GM08714 (cell line): ENCODE data around the gene CDC42.
"Not testable (repeated sequence)": the region's sequence is repeated elsewhere in the genome, so short reads cannot be mapped to it uniquely, and the experiment has no call there.

ENCODE experiments used
- H3K4me3 ChIP-seq: fragments of 200-500 bp; sonication (Bioruptor generic); 2 replicates; pipeline ENCODE4 v1.5.1; 2014; ENCODE audit warnings: mild to moderate bottlenecking, low read length, inconsistent platforms
- ZNF274 ChIP-seq: IDR thresholded peaks from 2 replicates; pipeline ENCODE4 v1.6.1; 2012; ENCODE audit warnings: mild to moderate bottlenecking, low read depth, low read length

The CDC42 gene

GRCh38 chr1:22078133-22078532 is 25.6 kb downstream of the CDC42 start:
- no peak for TF ChIP-seq ZNF274
- H3K4me3 ChIP-seq = no peak overlapping the region

DNA sequence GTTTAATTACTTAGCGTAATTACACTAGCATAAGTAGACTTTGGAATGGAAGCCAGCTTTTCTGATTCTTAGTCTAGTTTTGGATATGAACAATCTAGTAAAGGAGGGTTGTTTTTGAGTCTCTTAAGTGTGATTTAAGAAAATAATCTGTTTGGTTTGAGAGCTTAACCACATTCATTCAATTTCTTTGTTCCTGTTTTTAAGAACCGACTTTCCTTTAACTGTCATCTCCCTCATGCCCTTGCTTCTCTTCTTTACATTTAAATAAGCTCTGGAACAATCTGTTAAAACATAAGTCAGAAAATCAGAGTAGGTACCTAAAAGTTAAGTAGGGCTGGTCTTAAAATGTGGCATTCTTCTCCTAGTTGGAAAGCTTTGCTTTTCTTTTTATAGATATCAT is 27.7 kb downstream of the CDC42 start:
- TF ChIP-seq ZNF274 = no peak
- no peak overlapping the region for H3K4me3 ChIP-seq

- H3K4me3 ChIP-seq = no peak overlapping the region
- no peak for TF ChIP-seq ZNF274
Measured at GRCh38 chr1:22088331-22088730, 35.8 kb downstream of the CDC42 start.

GRCh38 chr1:22089134-22089571 is 36.6 kb downstream of the CDC42 start:
- TF ChIP-seq ZNF274 = no peak
- peak overlapping the region; percentile 53; the same call in 1 of the 2 replicates for H3K4me3 ChIP-seq

DNA sequence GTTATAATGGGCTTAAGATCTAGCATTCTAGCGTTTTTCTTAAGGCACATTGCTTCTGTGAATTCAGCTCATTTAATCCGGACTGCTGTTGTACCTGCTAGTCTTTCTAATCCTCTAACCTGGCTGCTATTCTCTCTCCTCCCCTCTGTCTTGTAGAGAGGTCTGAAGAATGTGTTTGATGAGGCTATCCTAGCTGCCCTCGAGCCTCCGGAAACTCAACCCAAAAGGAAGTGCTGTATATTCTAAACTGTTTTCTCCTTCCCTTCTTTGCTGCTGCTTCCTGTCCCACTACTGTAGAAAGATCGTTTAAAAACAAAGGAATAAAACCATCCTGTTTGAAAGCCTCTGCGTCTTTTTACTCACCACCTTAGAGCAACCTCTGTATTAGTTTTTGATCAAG is 37.3 kb downstream of the CDC42 start:
- H3K4me3 ChIP-seq = no peak overlapping the region
- TF ChIP-seq ZNF274 = no peak

GRCh38 chr1:22090867-22091266 is 38.4 kb downstream of the CDC42 start:
- no peak overlapping the region for H3K4me3 ChIP-seq
- no peak for TF ChIP-seq ZNF274

DNA sequence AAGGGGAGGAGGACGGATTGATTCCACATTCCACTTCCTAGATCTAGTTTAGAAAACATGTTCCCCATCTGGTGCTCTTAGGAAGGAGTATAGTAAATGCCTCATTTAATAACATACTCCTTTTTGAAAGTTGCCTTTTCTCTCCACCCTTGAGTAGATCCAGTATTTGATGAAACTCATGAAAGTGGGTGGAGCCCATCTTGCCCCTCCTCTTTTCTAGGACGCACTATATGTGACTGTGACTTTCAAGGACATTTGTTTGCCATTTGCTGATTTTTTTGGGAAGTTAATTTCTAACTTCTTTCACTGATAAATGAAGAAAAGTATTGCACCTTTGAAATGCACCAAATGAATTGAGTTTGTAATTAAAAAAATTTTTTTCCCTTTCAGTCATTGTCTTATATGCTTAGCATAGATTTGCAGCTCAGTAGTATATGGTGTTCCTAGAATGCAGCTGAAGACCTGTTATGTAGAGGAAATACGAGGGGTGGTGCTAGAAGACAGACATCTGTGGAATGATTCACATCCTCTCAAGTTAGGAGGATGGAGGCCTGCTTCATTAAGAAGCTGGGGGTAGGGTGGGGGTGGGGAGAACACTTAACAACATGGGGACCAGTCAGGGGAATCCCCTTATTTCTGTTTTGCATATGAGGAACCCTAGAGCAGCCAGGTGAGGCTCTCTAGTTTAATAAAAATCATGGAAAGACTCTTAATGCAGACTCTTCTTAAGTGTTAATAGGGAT is 39.7 kb downstream of the CDC42 start:
- not testable (repeated sequence) for H3K4me3 ChIP-seq

DNA sequence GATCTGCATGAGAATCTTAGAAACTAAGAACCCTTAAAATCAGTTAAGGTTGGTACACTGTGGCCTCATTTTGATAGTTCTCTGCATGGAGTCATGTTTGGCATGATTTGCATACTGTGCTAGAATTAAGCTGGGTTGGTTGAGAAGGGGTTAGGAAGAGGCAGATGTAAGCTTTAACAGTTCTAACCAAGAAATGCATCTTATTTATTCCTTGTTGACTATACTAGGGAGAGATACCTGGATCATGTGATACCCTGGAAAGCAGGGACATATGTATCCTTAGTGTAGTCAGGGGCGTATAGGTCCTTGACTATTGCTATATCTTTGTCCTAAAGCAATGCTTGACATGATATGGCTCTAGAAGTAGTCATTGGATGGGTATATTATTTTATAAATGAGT is 41.0 kb downstream of the CDC42 start:
- no peak overlapping the region for H3K4me3 ChIP-seq
- TF ChIP-seq ZNF274 = no peak

DNA sequence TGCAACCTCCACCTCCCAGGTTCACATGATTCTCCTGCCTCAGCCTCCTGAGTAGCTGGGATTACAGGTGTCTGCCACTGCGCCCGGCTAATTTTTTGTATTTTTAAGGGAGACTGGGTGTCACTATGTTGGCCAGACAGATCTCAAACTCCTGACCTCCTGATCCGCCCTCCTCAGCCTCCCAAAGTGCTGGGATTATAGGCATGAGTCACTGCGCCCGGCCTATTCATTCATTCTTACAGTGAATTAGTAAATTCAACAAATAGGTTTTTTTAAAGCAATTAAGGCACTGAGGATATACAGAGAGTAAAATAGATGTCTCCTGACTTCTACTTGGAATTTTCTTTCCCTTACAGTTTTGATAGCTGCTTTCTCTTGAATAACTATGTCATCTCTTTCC is 43.5 kb downstream of the CDC42 start:
- no peak for TF ChIP-seq ZNF274
- no peak overlapping the region for H3K4me3 ChIP-seq

DNA sequence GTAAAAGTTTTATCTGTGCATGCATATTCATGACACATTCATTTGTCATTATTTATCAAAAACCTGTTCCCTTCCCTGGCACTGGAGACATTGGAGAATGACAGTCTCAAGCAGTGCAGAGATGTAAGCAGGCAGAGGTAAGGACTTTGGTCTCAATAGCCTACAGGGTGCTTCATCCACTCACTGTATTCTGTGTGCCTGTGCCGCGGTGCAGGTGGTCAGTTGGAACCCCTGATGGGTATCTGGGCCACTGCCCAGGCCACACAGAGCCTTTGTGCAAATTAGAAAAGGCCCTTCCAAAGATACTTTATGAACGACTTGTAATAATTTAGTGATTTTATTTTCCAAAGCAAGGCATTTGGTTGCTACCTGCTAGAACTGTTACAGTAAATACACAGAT is 44.0 kb downstream of the CDC42 start:
- H3K4me3 ChIP-seq = no peak overlapping the region
- TF ChIP-seq ZNF274 = no peak

GRCh38 chr1:22098752-22099151 is 46.2 kb downstream of the CDC42 start:
- no peak overlapping the region for H3K4me3 ChIP-seq
- no peak for TF ChIP-seq ZNF274

GRCh38 chr1:22100168-22100567 is 47.7 kb downstream of the CDC42 start:
- H3K4me3 ChIP-seq = no peak overlapping the region
- TF ChIP-seq ZNF274 = no peak

GRCh38 chr1:22101199-22101598 is 48.7 kb downstream of the CDC42 start:
- H3K4me3 ChIP-seq = no peak overlapping the region
- TF ChIP-seq ZNF274 = no peak

- no peak for TF ChIP-seq ZNF274
- H3K4me3 ChIP-seq = no peak overlapping the region
Measured at GRCh38 chr1:22101995-22102394, 49.5 kb downstream of the CDC42 start.

DNA sequence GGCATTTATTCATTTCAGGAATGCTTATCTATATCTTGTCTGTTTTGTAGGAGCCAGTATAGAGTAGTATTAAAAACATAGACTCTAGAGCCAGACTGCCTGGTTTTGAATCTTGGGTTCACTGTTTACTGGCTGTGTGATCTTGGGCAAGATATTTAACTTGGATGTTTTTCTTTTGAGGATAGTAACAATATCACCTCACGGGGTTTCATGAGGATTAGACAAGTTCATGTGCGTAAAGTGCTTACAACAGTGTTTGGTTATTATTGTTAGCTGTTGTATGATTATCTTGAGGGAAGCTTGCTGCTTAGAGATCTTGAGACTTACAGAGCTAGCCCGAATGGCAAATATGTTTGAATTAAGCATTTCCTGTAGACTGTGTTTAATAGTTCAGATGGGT is 50.2 kb downstream of the CDC42 start:
- no peak for TF ChIP-seq ZNF274
- no peak overlapping the region for H3K4me3 ChIP-seq

DNA sequence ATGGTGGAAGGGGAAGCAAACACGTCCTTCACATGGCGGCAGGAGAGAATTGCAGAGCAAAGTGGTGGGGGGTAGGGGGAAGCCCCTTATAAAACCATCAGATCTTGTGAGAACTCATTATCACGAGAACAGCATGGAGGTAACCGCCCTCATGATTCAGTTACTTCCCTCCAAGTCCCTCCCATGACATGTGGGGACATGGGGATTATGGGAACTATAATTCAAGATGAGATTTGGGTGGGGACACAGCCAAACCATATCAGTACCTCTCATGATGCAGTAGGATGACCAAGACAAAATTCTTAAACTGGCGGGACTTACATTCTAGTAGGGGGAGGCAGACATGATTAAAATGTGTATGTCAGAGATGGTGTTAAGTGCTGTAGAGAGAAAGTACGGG is 51.6 kb downstream of the CDC42 start:
- no peak for TF ChIP-seq ZNF274
- no peak overlapping the region for H3K4me3 ChIP-seq

DNA sequence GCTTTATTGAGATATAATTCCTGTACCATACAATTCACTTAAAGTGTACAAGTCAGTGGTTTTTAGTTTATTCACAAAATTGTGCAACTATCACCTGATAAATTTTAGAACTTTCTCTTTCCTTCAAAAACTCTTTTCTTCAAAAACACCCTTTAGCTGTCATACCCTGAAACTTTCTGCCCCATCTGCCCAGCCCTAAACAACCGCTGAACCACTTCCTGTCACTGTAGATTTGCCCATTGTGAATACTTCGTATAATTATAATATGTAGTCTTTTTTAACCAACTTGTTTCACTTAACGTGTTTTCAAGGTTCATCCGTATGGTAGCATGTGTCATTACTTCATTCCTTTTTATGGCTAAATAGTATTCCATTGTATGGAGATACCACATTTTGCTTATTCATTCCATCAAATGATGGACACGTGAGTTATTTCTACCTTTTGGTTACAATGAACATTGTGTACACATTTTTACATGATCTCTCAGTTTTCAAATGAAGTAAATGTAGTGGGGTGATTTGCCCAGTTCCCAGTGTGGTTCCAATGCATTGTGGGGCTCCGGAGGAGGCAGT is 52.4 kb downstream of the CDC42 start:
- no peak for TF ChIP-seq ZNF274
- no peak overlapping the region for H3K4me3 ChIP-seq
